ENCODE results near the gene PPP1R37.

DNA sequence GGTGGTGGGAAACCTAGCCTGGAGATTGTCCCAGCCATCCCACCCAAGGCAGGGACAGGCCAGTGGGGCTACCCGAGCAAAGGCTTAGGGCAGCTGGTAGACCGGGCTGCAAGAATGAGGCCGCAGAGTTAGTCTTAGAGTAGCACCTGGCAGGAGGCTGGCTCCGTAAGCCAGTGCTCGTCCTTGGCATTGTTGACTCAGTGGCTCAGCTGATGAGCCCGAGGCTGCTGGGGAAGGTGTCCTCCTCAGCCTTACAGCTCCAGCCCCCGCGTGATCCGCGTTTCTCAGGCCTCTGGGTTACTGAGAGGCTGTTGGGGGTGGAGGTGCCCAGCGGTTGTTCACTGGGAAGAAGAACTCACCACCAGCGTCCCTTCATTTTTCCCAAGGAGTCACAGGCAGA is 24.7 kb downstream of the PPP1R37 start:
- TF ChIP-seq, protein P1, sequence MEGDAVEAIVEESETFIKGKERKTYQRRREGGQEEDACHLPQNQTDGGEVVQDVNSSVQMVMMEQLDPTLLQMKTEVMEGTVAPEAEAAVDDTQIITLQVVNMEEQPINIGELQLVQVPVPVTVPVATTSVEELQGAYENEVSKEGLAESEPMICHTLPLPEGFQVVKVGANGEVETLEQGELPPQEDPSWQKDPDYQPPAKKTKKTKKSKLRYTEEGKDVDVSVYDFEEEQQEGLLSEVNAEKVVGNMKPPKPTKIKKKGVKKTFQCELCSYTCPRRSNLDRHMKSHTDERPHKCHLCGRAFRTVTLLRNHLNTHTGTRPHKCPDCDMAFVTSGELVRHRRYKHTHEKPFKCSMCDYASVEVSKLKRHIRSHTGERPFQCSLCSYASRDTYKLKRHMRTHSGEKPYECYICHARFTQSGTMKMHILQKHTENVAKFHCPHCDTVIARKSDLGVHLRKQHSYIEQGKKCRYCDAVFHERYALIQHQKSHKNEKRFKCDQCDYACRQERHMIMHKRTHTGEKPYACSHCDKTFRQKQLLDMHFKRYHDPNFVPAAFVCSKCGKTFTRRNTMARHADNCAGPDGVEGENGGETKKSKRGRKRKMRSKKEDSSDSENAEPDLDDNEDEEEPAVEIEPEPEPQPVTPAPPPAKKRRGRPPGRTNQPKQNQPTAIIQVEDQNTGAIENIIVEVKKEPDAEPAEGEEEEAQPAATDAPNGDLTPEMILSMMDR (IDR thresholded peaks at IDR 0.05): no peak
- no peak for TF ChIP-seq POLR2A (IDR thresholded peaks at IDR 0.05)

Data from uterus (tissue), 2 donors.